OCI-LY3 (cell line): ENCODE results near the gene BABAM2.

ENCODE experiments used
- H2AFZ ChIP-seq: fragments of 200-600, 300-600 bp; shearing (Covaris generic); 2 replicates; pipeline ENCODE4 v1.6.0; 2014; ENCODE audit warnings: antibody characterized with exemption, low read depth, low read length
- H3K27ac ChIP-seq: fragments of 200-600, 300-600 bp; sonication (generic); 2 replicates; pipeline ENCODE4 v1.5.1; 2014; ENCODE audit warnings: mild to moderate bottlenecking, low read length, moderate library complexity, mixed read lengths
- H3K27me3 ChIP-seq: fragments of 200-600, 300-600 bp; sonication (generic); 2 replicates; pipeline ENCODE4 v1.6.1; 2014; ENCODE audit warnings: low read depth, low read length, mixed read lengths
- H3K36me3 ChIP-seq: fragments of 200-600, 300-600 bp; sonication (generic); replicated peaks from 2 replicates; pipeline ENCODE3; 2014; ENCODE audit warnings: low read depth, low read length, mixed read lengths
- H3K4me1 ChIP-seq: fragments of 300-600, 200-600 bp; sonication (generic); 2 replicates; pipeline ENCODE4 v1.6.1; 2014; ENCODE audit warnings: low read length, mixed read lengths
- H3K4me2 ChIP-seq: fragments of 200-600, 300-600 bp; sonication (generic); 2 replicates; pipeline ENCODE4 v1.6.1; 2014; ENCODE audit warnings: low read length, mixed read lengths
- H3K4me3 ChIP-seq: fragments of 300-600, 200-600 bp; sonication (generic); 2 replicates; pipeline ENCODE4 v1.5.1; 2014; ENCODE audit warnings: antibody characterized with exemption, mild to moderate bottlenecking, low read length, moderate library complexity
- H3K79me2 ChIP-seq: fragments of 300-600, 200-600 bp; shearing (Covaris generic); 2 replicates; pipeline ENCODE4 v1.6.1; 2014; ENCODE audit warnings: mild to moderate bottlenecking, low read length, mixed read lengths
- H3K9ac ChIP-seq: fragments of 300-600, 200-600 bp; shearing (Covaris generic); 2 replicates; pipeline ENCODE4 v1.6.0; 2014; ENCODE audit warnings: mild to moderate bottlenecking, low read length, moderate library complexity
- H3K9me3 ChIP-seq: fragments of 200-600, 300-600 bp; shearing (Covaris generic); 2 replicates; pipeline ENCODE4 v1.6.1; 2014; ENCODE audit warnings: low read length, mixed read lengths; ENCODE audit not compliant: insufficient read depth
- H4K20me1 ChIP-seq: fragments of 200-600, 300-600 bp; sonication (generic); 2 replicates; pipeline ENCODE4 v1.6.1; 2016; ENCODE audit warnings: low read length, mixed read lengths; ENCODE audit not compliant: insufficient read depth
- CTCF ChIP-seq: fragments of 200-600, 300-600 bp; sonication (generic); IDR thresholded peaks from 2 replicates; pipeline ENCODE4 v1.5.1; 2014; ENCODE audit warnings: antibody characterized with exemption, low read length, low read depth
- EZH2phosphoT487 ChIP-seq: fragments of 200-600 bp; shearing (Covaris generic); IDR thresholded peaks from 2 replicates; pipeline ENCODE4 v1.6.1; 2018; ENCODE audit warnings: antibody characterized with exemption, mixed run types, low read depth

Gene BABAM2

GRCh38 chr2:28360718-28361293, 470.3 kb downstream of the BABAM2 start:
- Histone ChIP-seq H3K79me2 (no peaks in the 10 kb centered on the region), H3K4me3 (no peak overlapping the region), H2AFZ (no peak overlapping the region), H3K9me3 (no peaks in the 10 kb centered on the region), H3K36me3 (no peaks in the 10 kb centered on the region), H3K27me3 (no peaks in the 10 kb centered on the region), H3K4me2 (no peak overlapping the region), H3K9ac (no peak overlapping the region), H4K20me1 (no peaks in the 10 kb centered on the region), H3K27ac (no peak overlapping the region), H3K4me1 (peaks cover 17% of the 10 kb centered on the region)
- TF ChIP-seq CTCF (no peak), EZH2phosphoT487 (no peak)

GRCh38 chr2:28361991-28362710, 471.6 kb downstream of the BABAM2 start:
- Histone ChIP-seq H3K9ac (no peak overlapping the region), H3K4me1 (peaks cover 22% of the 10 kb centered on the region), H3K27ac (no peak overlapping the region)

GRCh38 chr2:28362991-28363521, 472.5 kb downstream of the BABAM2 start:
- Histone ChIP-seq H3K4me1 (peaks cover 22% of the 10 kb centered on the region), H3K27ac (no peak overlapping the region), H3K4me2 (no peak overlapping the region)

More at GRCh38 chr2:28361991-28362710, 471.6 kb downstream of the BABAM2 start:
- Histone ChIP-seq H2AFZ (no peak overlapping the region), H3K4me3 (no peak overlapping the region), H3K36me3 (no peaks in the 10 kb centered on the region), H3K9me3 (no peaks in the 10 kb centered on the region), H3K4me2 (no peak overlapping the region), H3K27me3 (no peaks in the 10 kb centered on the region), H4K20me1 (no peaks in the 10 kb centered on the region), H3K79me2 (no peaks in the 10 kb centered on the region)
- no peak for TF ChIP-seq EZH2phosphoT487
- TF ChIP-seq CTCF = no peak

More at GRCh38 chr2:28362991-28363521, 472.5 kb downstream of the BABAM2 start:
- no peak for TF ChIP-seq CTCF
- no peak for TF ChIP-seq EZH2phosphoT487
- Histone ChIP-seq H2AFZ (no peak overlapping the region), H3K79me2 (no peaks in the 10 kb centered on the region), H4K20me1 (no peaks in the 10 kb centered on the region), H3K4me3 (no peak overlapping the region), H3K27me3 (no peaks in the 10 kb centered on the region), H3K9me3 (no peaks in the 10 kb centered on the region), H3K9ac (no peak overlapping the region), H3K36me3 (no peaks in the 10 kb centered on the region)
